GM23338 (cell line): Measurements from ENCODE around the gene FILIP1L. TPM values are rescaled to one million over a fixed set of nuclear protein-coding genes. Genes with fewer than 3 reads are reported as not detected.

ENCODE experiments used
- EZH2 ChIP-seq: fragments of 200-600 bp; sonication (generic); IDR thresholded peaks from one replicate; pipeline ENCODE4 v1.8.0; 2017; ENCODE audit warnings: antibody characterized with exemption, mild to moderate bottlenecking, low read depth; ENCODE audit not compliant: unreplicated experiment
- JUNB ChIP-seq: IDR thresholded peaks from one replicate; pipeline ENCODE4 v1.6.1; 2016; ENCODE audit warnings: antibody characterized with exemption; ENCODE audit not compliant: unreplicated experiment
- NANOG ChIP-seq: IDR thresholded peaks from 2 replicates; pipeline ENCODE4 v1.6.1; 2016; ENCODE audit warnings: antibody characterized with exemption, borderline replicate concordance
- REST ChIP-seq: IDR thresholded peaks from one replicate; pipeline ENCODE4 v1.6.1; 2018; ENCODE audit warnings: antibody characterized with exemption; ENCODE audit not compliant: unreplicated experiment
- ZNF114 ChIP-seq: fragments of 250-450 bp; sonication (Bioruptor Pico); IDR thresholded peaks from 2 replicates; pipeline ENCODE4 v1.5.0; 2020; ENCODE audit warnings: mild to moderate bottlenecking, moderate library complexity
- ZNF331 ChIP-seq: fragments of 250-450 bp; sonication (Bioruptor Pico); IDR thresholded peaks from 2 replicates; pipeline ENCODE4 v1.5.0; 2020; ENCODE audit warnings: low read depth, mild to moderate bottlenecking, moderate library complexity
- ZNF462 ChIP-seq: fragments of 250-450 bp; sonication (Bioruptor Pico); IDR thresholded peaks from 2 replicates; pipeline ENCODE4 v1.5.0; 2020; ENCODE audit warnings: mild to moderate bottlenecking, moderate library complexity
- polyA plus RNA-seq: library from polyadenylated mRNA; unstranded; fragments of >200 nt; fragmentation: Nextera tagmentation; extraction: Ambion mirVana; gene quantifications from 2 replicates; pipeline ENCODE4 v1.2.1, GENCODE V29; 2016
- total RNA-seq: library from RNA; depleted of rRNA; stranded (reverse); fragments of >200 nt; shearing (Covaris generic); gene quantifications from 2 replicates; pipeline ENCODE4 v1.2.3, GENCODE V29; 2014

FILIP1L gene
- total and polyA plus RNA-seq, 2 experiments from 2014 or later: 1.6 TPM; not detected in 1

DNA sequence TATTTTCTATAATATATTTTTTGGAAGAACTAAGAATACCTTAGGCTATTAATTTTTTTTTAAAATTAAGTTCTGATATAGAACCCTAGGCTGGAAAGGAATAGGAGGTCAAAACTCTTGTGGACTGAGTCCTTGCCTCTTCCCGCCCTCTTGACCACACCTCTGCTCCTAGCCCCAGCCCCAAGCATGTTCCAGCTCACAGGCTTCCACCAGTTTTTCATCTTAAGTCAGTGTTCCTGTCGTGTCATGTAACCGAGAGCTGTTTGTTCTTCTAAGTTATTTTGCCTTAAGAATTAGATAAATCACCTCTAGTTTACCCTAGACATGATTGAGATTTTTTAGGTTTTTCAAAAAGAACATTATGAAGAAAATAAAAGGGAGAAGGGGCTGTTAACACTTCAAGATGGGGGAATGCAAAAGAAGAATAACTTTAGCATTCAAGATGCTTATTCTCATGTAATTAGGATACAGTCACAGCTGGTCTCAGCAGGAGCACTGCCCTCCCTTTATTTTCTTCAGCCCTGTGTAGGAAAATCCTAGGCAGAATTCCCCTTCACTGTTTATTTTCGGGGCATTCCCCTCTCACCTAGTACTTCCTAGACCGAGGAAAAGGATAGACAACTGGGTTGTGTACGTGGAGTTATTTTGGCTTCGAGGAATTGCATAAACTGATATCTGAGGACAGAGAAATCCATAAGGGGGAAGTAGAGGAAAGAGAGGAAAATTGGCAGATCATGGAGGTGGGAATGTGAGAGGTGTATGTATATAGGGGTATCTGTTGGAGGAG is 186.4 kb downstream of the FILIP1L start (continued):
- TF ChIP-seq ZNF462: no peak
- no peak for TF ChIP-seq JUNB
- TF ChIP-seq ZNF114: no peak
- TF ChIP-seq REST: no peak
- no peak for TF ChIP-seq EZH2
- TF ChIP-seq NANOG: no peak
- TF ChIP-seq ZNF331 (CRISPR knock-in tag): no peak
